ENCODE measurements around the gene TBC1D16. TPM values are rescaled to one million over a fixed set of nuclear protein-coding genes. Genes with fewer than 3 reads are reported as not detected.
"Not testable (repeated sequence)": the region's sequence is repeated elsewhere in the genome, so short reads cannot be mapped to it uniquely, and the experiment has no call there.

TBC1D16 gene
- total RNA-seq, 2 donors from 2014 or later = 12.9 to 17.6 TPM

DNA sequence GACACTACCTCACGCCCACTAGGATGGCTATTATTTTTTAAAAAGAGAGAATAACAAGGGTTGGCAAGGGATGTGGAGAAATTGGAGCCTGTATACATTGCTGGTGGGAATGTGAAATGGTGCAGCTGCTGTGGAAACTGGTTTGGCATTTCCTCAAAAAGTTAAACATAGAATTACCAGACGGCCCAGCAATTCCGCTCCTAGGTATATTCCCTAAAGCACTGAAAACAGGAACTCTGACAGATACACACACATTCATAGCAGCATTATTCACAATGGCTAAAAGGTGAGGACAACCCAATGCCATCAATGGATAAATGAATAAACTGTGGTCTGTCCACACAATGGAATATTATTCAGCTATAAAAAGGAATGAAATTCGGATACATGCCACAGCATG is 136.1 kb downstream of the TBC1D16 start:
- ATAC-seq (no peak), DNase-seq (no peak)
- intact Hi-C loops (cut with DNase I, micrococcal nuclease) = no loop called here

DNA sequence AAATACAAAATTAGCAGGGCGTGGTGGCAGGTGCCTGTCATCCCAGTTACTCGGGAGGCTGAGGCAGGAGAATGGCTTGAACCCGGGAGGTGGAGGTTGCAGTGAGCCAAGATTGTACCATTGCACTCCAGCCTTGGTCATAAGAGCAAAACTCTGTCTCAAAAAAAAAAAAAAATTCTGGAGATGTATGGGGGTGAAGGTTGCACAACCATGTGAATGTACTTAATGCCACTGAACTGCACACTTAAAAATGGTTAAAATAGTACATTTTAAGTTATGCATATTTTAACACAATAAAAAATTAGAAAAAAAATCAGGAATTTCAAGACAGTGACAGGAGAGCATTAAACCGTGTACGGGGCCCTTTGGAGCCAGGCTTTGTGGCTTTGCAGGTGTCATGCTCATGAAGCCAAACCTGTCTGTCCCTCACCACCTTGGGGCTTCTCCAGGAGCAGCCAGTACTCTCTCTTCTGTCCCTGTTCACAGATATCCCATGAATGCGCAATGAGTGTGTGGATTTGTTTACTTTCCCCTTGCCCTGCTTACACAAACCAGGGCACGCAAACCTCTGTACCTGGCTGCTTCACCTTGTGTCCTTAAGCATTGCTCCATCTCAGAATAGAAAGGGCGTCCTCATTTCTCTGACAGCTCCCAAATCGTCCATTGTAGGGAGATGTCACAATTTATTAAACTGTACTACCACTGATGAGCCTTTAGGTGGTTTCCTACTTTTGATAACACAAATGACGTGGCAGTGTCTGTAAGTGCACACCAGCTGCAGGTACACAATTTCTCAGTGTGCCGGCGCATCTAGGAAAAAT is 138.2 kb downstream of the TBC1D16 start:
- peak; percentile 51 for ATAC-seq

DNA sequence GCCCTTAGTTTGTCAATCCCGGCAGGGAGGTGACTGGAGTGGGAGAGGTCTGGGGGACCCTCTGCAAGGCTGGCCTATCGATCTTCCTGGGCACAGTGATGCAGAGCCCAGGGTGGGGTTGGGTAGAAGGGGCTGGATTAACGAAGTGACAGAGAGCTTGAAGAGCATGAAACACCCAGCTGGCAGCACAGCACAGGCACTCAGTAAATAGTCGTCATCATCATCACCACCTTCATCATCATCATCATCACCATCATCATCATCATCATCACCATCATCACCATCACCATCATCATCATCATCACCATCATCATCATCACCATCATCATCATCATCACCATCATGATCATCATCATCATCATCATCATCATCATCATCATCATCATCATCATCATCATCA is 142.2 kb downstream of the TBC1D16 start:
- DNase-seq; ATAC-seq; intact Hi-C loops (cut with DNase I, micrococcal nuclease): not testable (repeated sequence)

More for the DNA sequence above, 138.2 kb downstream of the TBC1D16 start:
- DNase-seq = no peak
- intact Hi-C loops (cut with DNase I, micrococcal nuclease) = no loop called here

DNA sequence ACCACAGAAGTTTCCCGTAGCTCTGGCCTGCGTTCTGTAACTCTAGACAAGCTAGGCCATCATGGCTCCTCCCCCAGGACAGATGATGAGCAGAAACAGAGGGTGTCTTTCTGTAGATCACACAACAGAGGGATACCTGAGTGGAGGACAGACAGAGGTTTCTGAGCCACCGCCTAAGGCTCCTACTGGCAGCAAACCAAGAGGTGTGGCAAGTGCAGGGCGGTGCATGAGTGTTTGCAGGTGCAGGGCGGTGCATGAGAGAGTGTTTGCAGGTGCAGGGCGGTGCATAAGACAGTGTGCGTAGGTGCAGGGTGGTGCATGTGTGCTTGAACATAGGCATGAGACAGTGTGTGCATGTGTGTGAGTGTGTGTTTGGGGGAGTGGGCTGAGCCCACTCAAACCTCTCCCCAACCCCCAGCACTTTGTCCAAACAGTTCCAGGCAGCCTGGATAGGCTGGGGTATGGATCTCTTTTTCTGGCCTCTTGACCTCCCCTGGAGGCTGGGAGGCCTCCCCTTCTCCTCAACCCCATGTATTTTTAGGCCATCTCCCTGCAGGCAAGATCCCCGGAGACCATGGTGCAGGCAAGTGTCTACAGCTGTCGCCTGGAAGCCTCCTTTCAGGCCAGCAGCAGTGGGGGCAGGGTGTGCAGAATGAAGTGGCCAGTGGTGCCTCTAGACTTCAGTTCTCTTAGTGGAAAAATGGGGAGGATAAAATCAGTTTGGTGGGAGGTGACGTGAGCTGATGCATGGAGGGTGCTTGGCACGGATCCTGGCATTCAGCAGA is 143.0 kb downstream of the TBC1D16 start:
- DNase-seq (peak; percentile 84 to 88), ATAC-seq (peak; percentile 99)
- intact Hi-C loops (cut with DNase I, micrococcal nuclease) = no loop called here

DNA sequence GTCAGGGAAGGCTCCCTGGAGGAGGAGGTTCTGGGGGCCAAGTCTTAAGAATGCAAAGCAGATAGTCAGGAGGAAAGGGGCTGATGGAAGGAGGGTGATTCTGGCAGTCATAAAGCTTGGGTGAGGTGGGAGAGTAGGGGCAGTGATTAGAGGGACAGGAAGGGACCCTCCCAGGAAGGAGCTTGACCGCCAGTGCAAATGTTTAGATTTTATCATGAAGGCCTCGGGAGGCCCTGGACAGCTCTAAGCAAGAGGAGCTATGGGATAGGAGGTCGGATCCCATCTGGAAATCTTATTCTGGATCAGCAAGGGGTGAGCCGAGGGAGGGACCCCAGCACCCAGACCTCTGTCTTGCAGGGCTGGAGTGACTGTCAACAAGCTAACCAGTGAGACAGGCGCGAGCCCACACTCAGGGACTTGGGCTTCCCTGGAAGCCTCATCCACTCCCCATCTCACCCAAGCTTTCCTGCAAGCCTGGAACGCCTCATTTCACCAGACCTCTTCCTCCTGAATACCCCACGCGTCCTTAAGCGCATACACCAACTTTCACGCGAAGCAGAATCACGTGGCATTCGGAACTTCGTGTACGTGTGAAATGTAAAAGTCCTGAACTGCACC is 144.4 kb downstream of the TBC1D16 start:
- DNase-seq (no peak), ATAC-seq (no peak)
- intact Hi-C loops (cut with DNase I, micrococcal nuclease) = no loop called here

DNA sequence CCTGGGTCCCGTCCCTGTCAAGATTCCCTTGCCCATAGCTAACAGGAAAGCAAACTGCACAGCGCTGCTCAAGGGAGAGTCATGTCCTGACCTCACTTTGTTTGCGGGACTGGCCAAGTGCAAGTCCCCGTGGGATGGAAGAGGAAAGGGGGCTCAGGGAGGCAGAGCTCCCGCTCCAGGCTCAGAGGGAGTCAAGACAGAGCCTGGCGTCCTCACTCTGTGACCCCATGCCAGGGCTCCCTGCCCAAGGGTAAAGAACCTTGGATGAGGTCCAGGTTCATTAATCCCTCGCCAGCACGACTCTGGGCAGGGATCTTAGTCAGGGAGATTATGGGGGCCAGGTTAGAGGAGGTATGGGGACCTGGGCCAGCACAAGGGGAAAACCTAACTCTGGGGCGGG is 145.0 kb downstream of the TBC1D16 start:
- DNase-seq (no peak), ATAC-seq (no peak)
- intact Hi-C loops (cut with DNase I, micrococcal nuclease) = no loop called here

DNA sequence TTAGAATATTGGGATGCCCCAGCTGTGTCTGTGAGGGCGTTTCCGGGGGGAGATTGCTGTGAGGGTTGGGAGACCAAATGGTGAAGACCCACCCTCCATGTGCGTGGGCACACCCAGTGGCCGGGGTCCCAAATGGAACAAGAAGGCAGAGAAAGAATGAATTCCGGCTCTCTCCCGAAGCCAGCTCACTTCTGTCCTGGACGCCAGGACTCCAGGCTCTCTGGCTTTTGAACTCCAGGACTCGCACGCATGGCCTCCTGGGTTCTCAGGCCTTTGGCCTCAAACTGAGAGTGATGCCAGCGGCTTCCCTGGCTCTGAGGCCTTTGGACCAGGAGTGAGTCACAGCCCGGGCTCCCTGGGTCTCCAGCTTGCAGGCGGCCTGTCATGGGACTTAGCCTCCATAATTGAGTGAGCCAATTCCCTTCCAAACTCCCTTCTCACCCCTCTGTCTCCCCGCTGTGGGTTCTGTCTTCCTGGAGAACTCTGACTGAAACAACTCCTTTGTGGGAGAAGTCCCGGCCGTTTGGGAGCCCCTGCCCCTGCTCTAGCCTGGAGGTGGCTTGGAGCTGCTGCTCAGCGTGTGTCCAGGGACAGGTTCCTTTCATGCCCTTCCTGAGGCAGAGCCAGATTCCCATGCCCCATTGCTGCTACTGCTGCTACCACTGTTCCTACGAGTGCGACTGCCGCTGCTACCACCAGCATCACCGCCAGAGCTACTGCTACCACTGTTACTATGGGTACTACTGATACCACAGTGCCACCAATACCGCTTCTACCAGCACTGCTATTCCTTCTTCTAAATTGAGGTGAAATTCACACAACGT is 146.6 kb downstream of the TBC1D16 start:
- no peak for DNase-seq
- intact Hi-C loops (cut with DNase I, micrococcal nuclease) = no loop called here
- no peak for ATAC-seq

DNA sequence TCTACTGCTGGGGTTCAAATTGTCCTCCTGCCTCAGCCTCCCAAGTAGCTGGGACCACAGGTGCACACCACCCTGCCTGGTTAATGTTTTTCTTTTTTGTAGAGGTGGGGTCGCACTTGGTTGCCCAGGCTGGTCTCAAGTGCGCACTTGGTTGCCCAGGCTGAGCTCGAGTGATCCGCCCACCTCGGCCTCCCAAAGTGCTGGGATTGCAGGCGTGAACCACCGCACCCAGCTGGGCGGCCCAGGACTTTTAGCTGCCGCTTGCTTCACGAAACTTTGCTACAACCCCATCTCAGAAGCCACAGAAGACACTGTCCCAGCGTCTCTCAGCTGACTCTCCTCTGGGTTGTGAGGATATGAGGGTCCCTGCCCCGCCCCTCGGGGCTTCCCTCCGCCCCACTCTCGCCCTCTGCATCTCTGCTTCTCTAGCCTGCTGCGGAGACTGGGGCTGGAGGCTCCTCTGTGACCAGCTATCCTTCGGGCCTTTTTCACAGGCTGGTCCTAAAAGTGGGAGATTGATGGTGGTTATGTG is 147.6 kb downstream of the TBC1D16 start:
- DNase-seq (no peak), ATAC-seq (no peak)

DNA sequence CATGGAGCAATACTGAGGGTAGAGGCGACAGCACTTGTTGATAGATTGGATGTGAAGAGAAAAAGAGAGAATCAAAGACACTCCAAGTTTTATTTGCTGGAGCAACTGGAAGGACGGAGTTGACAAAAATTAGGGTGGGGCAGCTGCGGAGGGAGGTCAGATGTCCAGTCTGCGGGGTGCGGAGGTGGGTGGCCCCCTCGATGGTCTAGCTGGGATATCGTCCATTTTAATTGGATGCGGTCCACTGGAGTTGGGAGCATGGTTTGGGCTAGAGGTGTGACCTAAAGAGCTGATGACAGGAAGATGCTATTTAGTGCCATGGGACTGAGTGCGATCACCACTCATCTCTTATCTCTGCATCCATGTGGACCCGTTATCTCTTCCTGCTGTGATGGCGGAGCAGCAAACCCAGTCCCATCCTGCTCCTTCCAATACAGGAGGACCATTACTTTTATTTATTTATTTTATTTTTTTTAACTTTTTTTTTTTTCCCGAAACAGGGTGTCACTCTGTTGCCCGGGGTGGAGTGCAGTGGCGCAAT is 148.2 kb downstream of the TBC1D16 start:
- ATAC-seq = no peak
- intact Hi-C loops (cut with DNase I, micrococcal nuclease) = no loop called here
- no peak for DNase-seq

More for the DNA sequence above, 147.6 kb downstream of the TBC1D16 start:
- intact Hi-C loops (cut with DNase I, micrococcal nuclease) = no loop called here

DNA sequence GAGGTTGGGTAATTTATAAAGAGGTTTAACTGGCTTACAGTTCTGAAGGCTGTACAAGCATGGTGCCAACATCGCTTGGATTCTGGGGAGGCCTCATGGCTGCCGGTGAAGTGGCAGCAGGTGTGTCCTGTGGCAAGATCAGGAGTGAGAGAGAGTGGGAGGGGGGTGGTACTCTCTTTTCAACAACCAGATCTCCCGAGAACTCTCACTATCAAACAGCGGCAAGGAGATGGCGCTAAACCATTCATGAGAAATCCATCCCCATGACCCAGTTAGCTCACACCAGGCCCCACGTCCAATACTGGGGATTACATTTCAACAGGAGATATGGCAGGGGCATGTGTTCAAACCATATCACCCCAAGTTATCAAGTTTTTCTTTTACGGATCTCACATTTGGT is 152.5 kb downstream of the TBC1D16 start:
- intact Hi-C loops (cut with DNase I, micrococcal nuclease) = no loop called here
- ATAC-seq (no peak), DNase-seq (no peak)

Other genes with a start within 250 kb of the TBC1D16 start
- gene CBX8, start 238.8 kb downstream of the TBC1D16 start, total RNA-seq = 1 to 10 TPM; 4.0 to 6.5 TPM
- 10 to 100 TPM; 12.1 to 14.5 TPM for gene CBX4, start 196.4 kb downstream of the TBC1D16 start, total RNA-seq
- 1 to 10 TPM; 2.0 to 2.1 TPM for gene CCDC40, start 770 bp upstream of the TBC1D16 start, total RNA-seq
- gene GAA, start 65.7 kb upstream of the TBC1D16 start, total RNA-seq = 10 to 100 TPM; 44.4 to 51.2 TPM
- 10 to 100 TPM; 65.5 to 69.9 TPM for gene EIF4A3, start 111.3 kb upstream of the TBC1D16 start, total RNA-seq
- gene CARD14, start 134.2 kb upstream of the TBC1D16 start, total RNA-seq = 1 to 10 TPM in 1 of 2 donors, under 1 TPM in 1; 0.64 to 1.3 TPM
- gene SGSH, start 184.5 kb upstream of the TBC1D16 start, total RNA-seq = 10 to 100 TPM; 51.2 to 54.9 TPM
- gene SLC26A11, start 184.6 kb upstream of the TBC1D16 start, total RNA-seq = 1 to 10 TPM; 9.4 to 10.0 TPM
- 100 to 1,000 TPM in 1 of 2 donors, 10 to 100 TPM in 1; 95.9 to 142 TPM for gene RNF213, start 225.0 kb upstream of the TBC1D16 start, total RNA-seq